ENCODE data around the gene DNAH1. TPM values are rescaled to one million over a fixed set of nuclear protein-coding genes. Genes with fewer than 3 reads are reported as not detected.
"Not testable (repeated sequence)": the region's sequence is repeated elsewhere in the genome, so short reads cannot be mapped to it uniquely, and the experiment has no call there.

DNAH1 gene
- total and polyA plus RNA-seq, 2 experiments from 2014 or later, result 0.81 to 1.8 TPM

GRCh38 chr3:52338131-52338530, 22.0 kb downstream of the DNAH1 start:
- not testable (repeated sequence) for H3K27ac Mint-ChIP-seq; ATAC-seq; H3F3A ChIP-seq (replicated peaks; ENCODE audit: low read depth); H4K20me1 ChIP-seq (replicated peaks; ENCODE audit: insufficient read depth); H3K4me1 ChIP-seq (ENCODE audit: insufficient read depth); H2AFZ ChIP-seq; H3K79me2 ChIP-seq (replicated peaks; ENCODE audit: insufficient read depth); H3K4me2 ChIP-seq; H3K27ac ChIP-seq (ENCODE audit: low read depth); H3K36me3 Mint-ChIP-seq (ENCODE audit: low read depth); H3K9me2 ChIP-seq (ENCODE audit: insufficient read depth); H3K4me3 Mint-ChIP-seq; H3K9me3 Mint-ChIP-seq; H3K27me3 Mint-ChIP-seq (ENCODE audit: insufficient read depth, low read depth, poor library complexity); H3K36me3 ChIP-seq (ENCODE audit: insufficient read depth); DNase-seq (ENCODE audit: low spot score); H3K27me3 ChIP-seq (ENCODE audit: insufficient read depth); H3K4me1 Mint-ChIP-seq; H3K4me3 ChIP-seq

GRCh38 chr3:52339612-52340011, 23.5 kb downstream of the DNAH1 start:
- H3K4me3 Mint-ChIP-seq, result no peak overlapping the region
- Histone ChIP-seq H3K4me1 (ENCODE audit: insufficient read depth) (no peaks in the 10 kb centered on the region), H3F3A (replicated peaks; ENCODE audit: low read depth) (no peaks in the 10 kb centered on the region), H3K27me3 (ENCODE audit: insufficient read depth) (no peaks in the 10 kb centered on the region), H3K27ac (ENCODE audit: low read depth) (no peak overlapping the region), H3K4me3 (no peak overlapping the region), H3K9me2 (ENCODE audit: insufficient read depth) (no peaks in the 10 kb centered on the region), H3K4me2 (no peak overlapping the region), H3K79me2 (replicated peaks; ENCODE audit: insufficient read depth) (no peaks in the 10 kb centered on the region), H4K20me1 (replicated peaks; ENCODE audit: insufficient read depth) (no peaks in the 10 kb centered on the region), H3K36me3 (ENCODE audit: insufficient read depth) (no peaks in the 10 kb centered on the region), H2AFZ (no peak overlapping the region)
- peak; percentile 78 for DNase-seq (ENCODE audit: low spot score)
- H3K27ac Mint-ChIP-seq, result no peak overlapping the region
- no peaks in the 10 kb centered on the region for H3K4me1 Mint-ChIP-seq
- H3K27me3 Mint-ChIP-seq (ENCODE audit: insufficient read depth, low read depth, poor library complexity), result peaks cover 10% of the 10 kb centered on the region
- TF ChIP-seq CTCF (conservative IDR thresholded peaks at IDR 0.05; ENCODE audit: low read depth in 2 of 2) (peak; percentile 83 to 91), NANOG (IDR thresholded peaks at IDR 0.05; ENCODE audit: borderline replicate concordance) (no peak), STAT1 (IDR thresholded peaks at IDR 0.05; ENCODE audit: unreplicated experiment) (no peak)
- ATAC-seq, result peak; percentile 40
- no peaks in the 10 kb centered on the region for H3K36me3 Mint-ChIP-seq (ENCODE audit: low read depth)
- H3K9me3 Mint-ChIP-seq, result no peaks in the 10 kb centered on the region

GRCh38 chr3:52341123-52341522, 25.0 kb downstream of the DNAH1 start:
- peaks cover 8% of the 10 kb centered on the region for H3K27me3 Mint-ChIP-seq (ENCODE audit: insufficient read depth, low read depth, poor library complexity)
- no peak overlapping the region for H3K4me3 Mint-ChIP-seq
- no peak overlapping the region for H2AFZ ChIP-seq
- no peaks in the 10 kb centered on the region for H3K27me3 ChIP-seq (ENCODE audit: insufficient read depth)
- H3K27ac Mint-ChIP-seq, result no peak overlapping the region
- H3K36me3 ChIP-seq (ENCODE audit: insufficient read depth), result no peaks in the 10 kb centered on the region
- H3K4me1 ChIP-seq (ENCODE audit: insufficient read depth), result no peaks in the 10 kb centered on the region
- no peak overlapping the region for H3K4me2 ChIP-seq
- H3K79me2 ChIP-seq (replicated peaks; ENCODE audit: insufficient read depth), result no peaks in the 10 kb centered on the region
- no peaks in the 10 kb centered on the region for H3K36me3 Mint-ChIP-seq (ENCODE audit: low read depth)
- no peaks in the 10 kb centered on the region for H3F3A ChIP-seq (replicated peaks; ENCODE audit: low read depth)
- no peaks in the 10 kb centered on the region for H3K9me3 Mint-ChIP-seq
- no peaks in the 10 kb centered on the region for H4K20me1 ChIP-seq (replicated peaks; ENCODE audit: insufficient read depth)
- H3K27ac ChIP-seq (ENCODE audit: low read depth), result no peak overlapping the region
- ATAC-seq (no peak), DNase-seq (ENCODE audit: low spot score) (no peak)
- H3K9me2 ChIP-seq (ENCODE audit: insufficient read depth), result no peaks in the 10 kb centered on the region
- H3K4me3 ChIP-seq, result no peak overlapping the region
- TF ChIP-seq REST (IDR thresholded peaks at IDR 0.05; ENCODE audit: unreplicated experiment), result no peak
- TF ChIP-seq NANOG (IDR thresholded peaks at IDR 0.05; ENCODE audit: borderline replicate concordance), result no peak
- TF ChIP-seq ZNF114 (CRISPR knock-in tag; IDR thresholded peaks at IDR 0.05), result no peak
- TF ChIP-seq JUNB (IDR thresholded peaks at IDR 0.05; ENCODE audit: unreplicated experiment), result no peak
- no peak for TF ChIP-seq CTCF (conservative IDR thresholded peaks at IDR 0.05; ENCODE audit: low read depth in 2 of 2)
- no peak for TF ChIP-seq STAT1 (IDR thresholded peaks at IDR 0.05; ENCODE audit: unreplicated experiment)
- TF ChIP-seq EZH2phosphoT487 (IDR thresholded peaks at IDR 0.05; ENCODE audit: unreplicated experiment), result no peak
- no peak for TF ChIP-seq ZNF331 (CRISPR knock-in tag; IDR thresholded peaks at IDR 0.05; ENCODE audit: low read depth)
- TF ChIP-seq EZH2 (IDR thresholded peaks at IDR 0.05; ENCODE audit: low read depth, unreplicated experiment), result no peak
- TF ChIP-seq ETS1 (IDR thresholded peaks at IDR 0.05), result no peak
- TF ChIP-seq POLR2AphosphoS5 (IDR thresholded peaks at IDR 0.05; ENCODE audit: low read depth), result no peak
- H3K4me1 Mint-ChIP-seq, result no peaks in the 10 kb centered on the region

All from GM23338 (cell line).